ENCODE data around the gene TBC1D22B. TPM values are rescaled to one million over a fixed set of nuclear protein-coding genes. Genes with fewer than 3 reads are reported as not detected.

Gene TBC1D22B
- total RNA-seq, 6 experiments from 2014 or later = 1.3 to 4.0 (median 2.8) TPM

- Histone ChIP-seq H3K9me3 (no peaks in the 10 kb centered on the region), H3K36me3 (peaks cover 0 to 33% (median under 1%) of the 10 kb centered on the region in 4 donors), H3K27me3 (no peaks in the 10 kb centered on the region), H3K4me1 (peaks cover 0 to 36% (median 14%) of the 10 kb centered on the region in 4 donors), H3K4me3 (no peak overlapping the region), H3K27ac (peak overlapping the region in 1 of 3 donors; percentile 85)
- ATAC-seq (no peak), DNase-seq (no peak)
- intact Hi-C loops (cut with DNase I) = no loop called here
- TF ChIP-seq CTCF (IDR thresholded peaks at IDR 0.05) = no peak
- no peak for TF ChIP-seq POLR2A (IDR thresholded peaks at IDR 0.05)
- WGBS (ENCODE audit: insufficient coverage, low coverage, low lambda C conversion rate, missing lambda C conversion rate) = 80% methylated on average over 2 of the region's 4 CpGs
These were observed 27.2 kb downstream of the TBC1D22B start for GRCh38 chr6:37284781-37285180.

- H3K36me3 ChIP-seq = peaks cover 0 to 34% (median 2%) of the 10 kb centered on the region in 4 donors
- TF ChIP-seq POLR2A (IDR thresholded peaks at IDR 0.05) (no peak), CTCF (IDR thresholded peaks at IDR 0.05) (no peak)
- H3K27ac ChIP-seq = no peak overlapping the region
- H3K9me3 ChIP-seq = no peaks in the 10 kb centered on the region
- no peak overlapping the region for H3K4me3 ChIP-seq
- ATAC-seq (no peak), DNase-seq (no peak)
- intact Hi-C loops (cut with DNase I) = no loop called here
- no peaks in the 10 kb centered on the region for H3K27me3 ChIP-seq
- 100% methylated on average over 4 of the region's 4 CpGs for WGBS (ENCODE audit: insufficient coverage, low coverage, low lambda C conversion rate, missing lambda C conversion rate)
- H3K4me1 ChIP-seq = peaks cover 0 to 25% (median 10%) of the 10 kb centered on the region in 4 donors
These were observed 28.3 kb downstream of the TBC1D22B start for GRCh38 chr6:37285861-37286311.

GRCh38 chr6:37287519-37288157 is 30.1 kb downstream of the TBC1D22B start:
- Histone ChIP-seq H3K27me3 (no peaks in the 10 kb centered on the region), H3K36me3 (peaks cover 0 to 39% (median 9%) of the 10 kb centered on the region in 4 donors), H3K4me3 (no peak overlapping the region), H3K4me1 (peaks cover 0 to 21% (median 10%) of the 10 kb centered on the region in 4 donors), H3K9me3 (no peaks in the 10 kb centered on the region), H3K27ac (no peak overlapping the region)
- DNase-seq = no peak
- ATAC-seq = no peak
- intact Hi-C loops (cut with DNase I) = no loop called here
- 90% methylated on average over 2 of the region's 2 CpGs for WGBS (ENCODE audit: insufficient coverage, low coverage, low lambda C conversion rate, missing lambda C conversion rate)
- no peak for TF ChIP-seq POLR2A (IDR thresholded peaks at IDR 0.05)
- no peak for TF ChIP-seq CTCF (IDR thresholded peaks at IDR 0.05)

- DNase-seq (no peak), ATAC-seq (no peak)
- intact Hi-C loops (cut with DNase I) = no loop called here
- Histone ChIP-seq H3K4me1 (peaks cover 0 to 15% (median 8%) of the 10 kb centered on the region in 4 donors), H3K4me3 (no peak overlapping the region), H3K27ac (no peak overlapping the region), H3K36me3 (peaks cover 0 to 34% (median 9%) of the 10 kb centered on the region in 4 donors), H3K27me3 (no peaks in the 10 kb centered on the region), H3K9me3 (no peaks in the 10 kb centered on the region)
- 80% methylated on average over 1 of the region's 2 CpGs for WGBS (ENCODE audit: insufficient coverage, low coverage, low lambda C conversion rate, missing lambda C conversion rate)
- TF ChIP-seq POLR2A (IDR thresholded peaks at IDR 0.05) (no peak), CTCF (IDR thresholded peaks at IDR 0.05) (no peak)
These were observed 30.7 kb downstream of the TBC1D22B start for GRCh38 chr6:37288247-37288646.
